ENCODE measurements around the gene PODXL2. TPM values are rescaled to one million over a fixed set of nuclear protein-coding genes. Genes with fewer than 3 reads are reported as not detected.

Gene PODXL2
- total RNA-seq, 1 experiment from 2014 or later, result 33.6 TPM

DNA sequence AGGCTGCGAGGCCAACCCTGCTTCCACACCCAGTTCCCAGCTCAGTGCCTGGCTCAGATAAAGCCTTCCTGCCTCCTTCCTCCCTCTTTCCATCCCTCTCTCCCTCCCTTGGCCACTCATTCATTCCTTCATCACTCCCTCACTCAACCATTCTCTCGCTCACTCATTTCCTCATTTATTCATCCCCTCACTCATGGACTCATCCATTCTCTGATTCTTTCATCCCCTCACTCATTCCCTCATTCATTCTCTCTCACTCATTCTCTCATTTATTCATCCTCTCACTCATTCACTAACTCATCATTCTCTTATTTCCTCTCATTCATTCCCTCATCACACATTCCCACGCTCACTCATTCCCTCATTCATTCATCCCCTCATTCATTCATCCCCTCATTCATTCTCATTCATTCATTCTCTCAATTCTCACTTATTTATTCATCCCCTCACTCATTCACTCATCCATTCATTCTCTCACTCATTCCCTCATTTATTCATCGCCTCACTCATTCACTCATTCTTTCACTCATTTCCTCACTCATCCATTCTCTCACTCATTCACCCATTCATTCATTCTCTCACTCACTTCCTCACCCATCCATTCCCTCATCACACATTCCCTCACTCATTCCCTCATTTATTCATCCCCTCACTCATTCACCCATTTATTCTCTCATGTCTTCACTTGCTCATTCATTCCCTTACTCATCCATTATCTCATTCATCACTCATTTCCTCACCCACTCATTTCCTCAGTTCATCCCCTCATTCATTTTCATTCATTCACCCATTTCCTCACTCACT lies 56.9 kb downstream of the PODXL2 start:
- Mint-ChIP-seq H3K9me3 (no peaks in the 10 kb centered on the region), H3K27ac (no peak overlapping the region), H3K4me3 (no peak overlapping the region), H3K4me1 (peaks cover 28% of the 10 kb centered on the region), H3K27me3 (ENCODE audit: low read depth) (no peaks in the 10 kb centered on the region), H3K36me3 (no peaks in the 10 kb centered on the region)
- TF ChIP-seq, protein P1, sequence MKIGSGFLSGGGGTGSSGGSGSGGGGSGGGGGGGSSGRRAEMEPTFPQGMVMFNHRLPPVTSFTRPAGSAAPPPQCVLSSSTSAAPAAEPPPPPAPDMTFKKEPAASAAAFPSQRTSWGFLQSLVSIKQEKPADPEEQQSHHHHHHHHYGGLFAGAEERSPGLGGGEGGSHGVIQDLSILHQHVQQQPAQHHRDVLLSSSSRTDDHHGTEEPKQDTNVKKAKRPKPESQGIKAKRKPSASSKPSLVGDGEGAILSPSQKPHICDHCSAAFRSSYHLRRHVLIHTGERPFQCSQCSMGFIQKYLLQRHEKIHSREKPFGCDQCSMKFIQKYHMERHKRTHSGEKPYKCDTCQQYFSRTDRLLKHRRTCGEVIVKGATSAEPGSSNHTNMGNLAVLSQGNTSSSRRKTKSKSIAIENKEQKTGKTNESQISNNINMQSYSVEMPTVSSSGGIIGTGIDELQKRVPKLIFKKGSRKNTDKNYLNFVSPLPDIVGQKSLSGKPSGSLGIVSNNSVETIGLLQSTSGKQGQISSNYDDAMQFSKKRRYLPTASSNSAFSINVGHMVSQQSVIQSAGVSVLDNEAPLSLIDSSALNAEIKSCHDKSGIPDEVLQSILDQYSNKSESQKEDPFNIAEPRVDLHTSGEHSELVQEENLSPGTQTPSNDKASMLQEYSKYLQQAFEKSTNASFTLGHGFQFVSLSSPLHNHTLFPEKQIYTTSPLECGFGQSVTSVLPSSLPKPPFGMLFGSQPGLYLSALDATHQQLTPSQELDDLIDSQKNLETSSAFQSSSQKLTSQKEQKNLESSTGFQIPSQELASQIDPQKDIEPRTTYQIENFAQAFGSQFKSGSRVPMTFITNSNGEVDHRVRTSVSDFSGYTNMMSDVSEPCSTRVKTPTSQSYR (CRISPR knock-in tag; IDR thresholded peaks at IDR 0.05), result no peak
- TF ChIP-seq, protein P2, sequence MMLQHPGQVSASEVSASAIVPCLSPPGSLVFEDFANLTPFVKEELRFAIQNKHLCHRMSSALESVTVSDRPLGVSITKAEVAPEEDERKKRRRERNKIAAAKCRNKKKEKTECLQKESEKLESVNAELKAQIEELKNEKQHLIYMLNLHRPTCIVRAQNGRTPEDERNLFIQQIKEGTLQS (CRISPR knock-in tag; conservative IDR thresholded peaks at IDR 0.05), result no peak
- TF ChIP-seq JAZF1 (CRISPR knock-in tag; IDR thresholded peaks at IDR 0.05) (no peak), GRHL2 (CRISPR knock-in tag; IDR thresholded peaks at IDR 0.05; ENCODE audit: insufficient replicate concordance, severe bottlenecking) (no peak), NR1H2 (CRISPR knock-in tag; IDR thresholded peaks at IDR 0.05) (no peak), SP1 (CRISPR knock-in tag; conservative IDR thresholded peaks at IDR 0.05) (no peak), RORB (CRISPR knock-in tag; IDR thresholded peaks at IDR 0.05) (no peak), JUN (CRISPR knock-in tag; IDR thresholded peaks at IDR 0.05) (no peak), CBFB (CRISPR knock-in tag; IDR thresholded peaks at IDR 0.05; ENCODE audit: low read depth) (no peak), MXD4 (CRISPR knock-in tag; IDR thresholded peaks at IDR 0.05; ENCODE audit: borderline replicate concordance) (no peak)
- TF ChIP-seq, protein P3, sequence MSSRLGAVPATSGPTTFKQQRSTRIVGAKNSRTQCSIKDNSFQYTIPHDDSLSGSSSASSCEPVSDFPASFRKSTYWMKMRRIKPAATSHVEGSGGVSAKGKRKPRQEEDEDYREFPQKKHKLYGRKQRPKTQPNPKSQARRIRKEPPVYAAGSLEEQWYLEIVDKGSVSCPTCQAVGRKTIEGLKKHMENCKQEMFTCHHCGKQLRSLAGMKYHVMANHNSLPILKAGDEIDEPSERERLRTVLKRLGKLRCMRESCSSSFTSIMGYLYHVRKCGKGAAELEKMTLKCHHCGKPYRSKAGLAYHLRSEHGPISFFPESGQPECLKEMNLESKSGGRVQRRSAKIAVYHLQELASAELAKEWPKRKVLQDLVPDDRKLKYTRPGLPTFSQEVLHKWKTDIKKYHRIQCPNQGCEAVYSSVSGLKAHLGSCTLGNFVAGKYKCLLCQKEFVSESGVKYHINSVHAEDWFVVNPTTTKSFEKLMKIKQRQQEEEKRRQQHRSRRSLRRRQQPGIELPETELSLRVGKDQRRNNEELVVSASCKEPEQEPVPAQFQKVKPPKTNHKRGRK (CRISPR knock-in tag; IDR thresholded peaks at IDR 0.05; ENCODE audit: borderline replicate concordance), result no peak
- no peak for ATAC-seq
- no peak for DNase-seq (ENCODE audit: low spot score)
- POLR2A ChIA-PET, result no interaction called here
- CTCF ChIA-PET, result interaction anchor here (0.8 to 8.5 kb wide), 2 partner anchors 10 to 111 kb away, joined by 3 to 127 read pairs; no protein-coding TSS in a partner anchor

DNA sequence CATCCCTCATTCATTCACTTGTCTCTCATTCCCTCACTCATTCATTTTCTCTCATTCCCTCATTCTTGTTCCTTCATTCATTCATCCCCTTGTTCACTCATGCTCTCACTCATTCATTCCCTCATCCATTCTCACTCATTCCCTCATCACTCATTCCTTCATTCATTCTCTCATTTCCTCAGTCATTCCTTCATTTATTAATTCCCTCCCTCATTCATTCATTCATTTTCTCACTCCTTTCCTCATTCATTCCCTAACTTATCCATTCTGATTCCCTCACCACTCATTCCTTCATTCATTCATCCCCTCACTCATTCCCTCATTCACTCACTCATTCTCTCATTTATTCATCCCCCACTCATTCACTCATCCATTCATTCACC lies 57.5 kb downstream of the PODXL2 start:
- DNase-seq (ENCODE audit: low spot score), result no peak
- ChIA-PET CTCF (no interaction called here), POLR2A (no interaction called here)
- ATAC-seq, result no peak
- H3K4me3 Mint-ChIP-seq, result no peak overlapping the region
- no peaks in the 10 kb centered on the region for H3K9me3 Mint-ChIP-seq
- H3K27me3 Mint-ChIP-seq (ENCODE audit: low read depth), result no peaks in the 10 kb centered on the region
- no peak overlapping the region for H3K27ac Mint-ChIP-seq
- no peaks in the 10 kb centered on the region for H3K36me3 Mint-ChIP-seq
- H3K4me1 Mint-ChIP-seq, result peaks cover 27% of the 10 kb centered on the region
- TF ChIP-seq ZNF671 (CRISPR knock-in tag; IDR thresholded peaks at IDR 0.05), result no peak
- TF ChIP-seq, protein P4, sequence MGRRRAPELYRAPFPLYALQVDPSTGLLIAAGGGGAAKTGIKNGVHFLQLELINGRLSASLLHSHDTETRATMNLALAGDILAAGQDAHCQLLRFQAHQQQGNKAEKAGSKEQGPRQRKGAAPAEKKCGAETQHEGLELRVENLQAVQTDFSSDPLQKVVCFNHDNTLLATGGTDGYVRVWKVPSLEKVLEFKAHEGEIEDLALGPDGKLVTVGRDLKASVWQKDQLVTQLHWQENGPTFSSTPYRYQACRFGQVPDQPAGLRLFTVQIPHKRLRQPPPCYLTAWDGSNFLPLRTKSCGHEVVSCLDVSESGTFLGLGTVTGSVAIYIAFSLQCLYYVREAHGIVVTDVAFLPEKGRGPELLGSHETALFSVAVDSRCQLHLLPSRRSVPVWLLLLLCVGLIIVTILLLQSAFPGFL (CRISPR knock-in tag; IDR thresholded peaks at IDR 0.05; ENCODE audit: borderline replicate concordance), result no peak
- no peak for TF ChIP-seq ZNF263 (CRISPR knock-in tag; IDR thresholded peaks at IDR 0.05; ENCODE audit: low read depth)
- TF ChIP-seq ZNF317 (CRISPR knock-in tag; IDR thresholded peaks at IDR 0.05; ENCODE audit: borderline replicate concordance, low read depth), result no peak
- TF ChIP-seq, protein P5, sequence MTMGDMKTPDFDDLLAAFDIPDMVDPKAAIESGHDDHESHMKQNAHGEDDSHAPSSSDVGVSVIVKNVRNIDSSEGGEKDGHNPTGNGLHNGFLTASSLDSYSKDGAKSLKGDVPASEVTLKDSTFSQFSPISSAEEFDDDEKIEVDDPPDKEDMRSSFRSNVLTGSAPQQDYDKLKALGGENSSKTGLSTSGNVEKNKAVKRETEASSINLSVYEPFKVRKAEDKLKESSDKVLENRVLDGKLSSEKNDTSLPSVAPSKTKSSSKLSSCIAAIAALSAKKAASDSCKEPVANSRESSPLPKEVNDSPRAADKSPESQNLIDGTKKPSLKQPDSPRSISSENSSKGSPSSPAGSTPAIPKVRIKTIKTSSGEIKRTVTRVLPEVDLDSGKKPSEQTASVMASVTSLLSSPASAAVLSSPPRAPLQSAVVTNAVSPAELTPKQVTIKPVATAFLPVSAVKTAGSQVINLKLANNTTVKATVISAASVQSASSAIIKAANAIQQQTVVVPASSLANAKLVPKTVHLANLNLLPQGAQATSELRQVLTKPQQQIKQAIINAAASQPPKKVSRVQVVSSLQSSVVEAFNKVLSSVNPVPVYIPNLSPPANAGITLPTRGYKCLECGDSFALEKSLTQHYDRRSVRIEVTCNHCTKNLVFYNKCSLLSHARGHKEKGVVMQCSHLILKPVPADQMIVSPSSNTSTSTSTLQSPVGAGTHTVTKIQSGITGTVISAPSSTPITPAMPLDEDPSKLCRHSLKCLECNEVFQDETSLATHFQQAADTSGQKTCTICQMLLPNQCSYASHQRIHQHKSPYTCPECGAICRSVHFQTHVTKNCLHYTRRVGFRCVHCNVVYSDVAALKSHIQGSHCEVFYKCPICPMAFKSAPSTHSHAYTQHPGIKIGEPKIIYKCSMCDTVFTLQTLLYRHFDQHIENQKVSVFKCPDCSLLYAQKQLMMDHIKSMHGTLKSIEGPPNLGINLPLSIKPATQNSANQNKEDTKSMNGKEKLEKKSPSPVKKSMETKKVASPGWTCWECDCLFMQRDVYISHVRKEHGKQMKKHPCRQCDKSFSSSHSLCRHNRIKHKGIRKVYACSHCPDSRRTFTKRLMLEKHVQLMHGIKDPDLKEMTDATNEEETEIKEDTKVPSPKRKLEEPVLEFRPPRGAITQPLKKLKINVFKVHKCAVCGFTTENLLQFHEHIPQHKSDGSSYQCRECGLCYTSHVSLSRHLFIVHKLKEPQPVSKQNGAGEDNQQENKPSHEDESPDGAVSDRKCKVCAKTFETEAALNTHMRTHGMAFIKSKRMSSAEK (CRISPR knock-in tag; IDR thresholded peaks at IDR 0.05; ENCODE audit: borderline replicate concordance), result no peak
- TF ChIP-seq KAT7 (CRISPR knock-in tag; IDR thresholded peaks at IDR 0.05; ENCODE audit: borderline replicate concordance), result no peak
- TF ChIP-seq NR2C2 (CRISPR knock-in tag; IDR thresholded peaks at IDR 0.05), result no peak
- TF ChIP-seq JAZF1 (CRISPR knock-in tag; IDR thresholded peaks at IDR 0.05), result no peak
- TF ChIP-seq CREB1 (CRISPR knock-in tag; IDR thresholded peaks at IDR 0.05), result no peak
- no peak for TF ChIP-seq ELF4 (CRISPR knock-in tag; IDR thresholded peaks at IDR 0.05; ENCODE audit: low read depth)
- TF ChIP-seq, protein P6, sequence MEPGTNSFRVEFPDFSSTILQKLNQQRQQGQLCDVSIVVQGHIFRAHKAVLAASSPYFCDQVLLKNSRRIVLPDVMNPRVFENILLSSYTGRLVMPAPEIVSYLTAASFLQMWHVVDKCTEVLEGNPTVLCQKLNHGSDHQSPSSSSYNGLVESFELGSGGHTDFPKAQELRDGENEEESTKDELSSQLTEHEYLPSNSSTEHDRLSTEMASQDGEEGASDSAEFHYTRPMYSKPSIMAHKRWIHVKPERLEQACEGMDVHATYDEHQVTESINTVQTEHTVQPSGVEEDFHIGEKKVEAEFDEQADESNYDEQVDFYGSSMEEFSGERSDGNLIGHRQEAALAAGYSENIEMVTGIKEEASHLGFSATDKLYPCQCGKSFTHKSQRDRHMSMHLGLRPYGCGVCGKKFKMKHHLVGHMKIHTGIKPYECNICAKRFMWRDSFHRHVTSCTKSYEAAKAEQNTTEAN (CRISPR knock-in tag; IDR thresholded peaks at IDR 0.05), result no peak
- no peak for TF ChIP-seq TEAD4 (CRISPR knock-in tag; IDR thresholded peaks at IDR 0.05)
- TF ChIP-seq, protein P7, sequence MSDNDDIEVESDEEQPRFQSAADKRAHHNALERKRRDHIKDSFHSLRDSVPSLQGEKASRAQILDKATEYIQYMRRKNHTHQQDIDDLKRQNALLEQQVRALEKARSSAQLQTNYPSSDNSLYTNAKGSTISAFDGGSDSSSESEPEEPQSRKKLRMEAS (CRISPR knock-in tag; IDR thresholded peaks at IDR 0.05), result no peak
